C4-2B (cell line): ENCODE measurements around the gene CPD.

ENCODE experiments used
- H3K27ac ChIP-seq: fragments of 450-650 bp; 2 replicates; pipeline ENCODE4 v1.5.1; 2017
- ZFX ChIP-seq: fragments of 450-650 bp; IDR thresholded peaks from 2 replicates; pipeline ENCODE4 v1.6.1; 2017
- TF ChIP-seq, protein P1 (sequence below): fragments of 450-650 bp; conservative IDR thresholded peaks from 2 replicates; pipeline ENCODE4 v1.5.1; 2017; ENCODE audit warnings: mild to moderate bottlenecking

The CPD gene

DNA sequence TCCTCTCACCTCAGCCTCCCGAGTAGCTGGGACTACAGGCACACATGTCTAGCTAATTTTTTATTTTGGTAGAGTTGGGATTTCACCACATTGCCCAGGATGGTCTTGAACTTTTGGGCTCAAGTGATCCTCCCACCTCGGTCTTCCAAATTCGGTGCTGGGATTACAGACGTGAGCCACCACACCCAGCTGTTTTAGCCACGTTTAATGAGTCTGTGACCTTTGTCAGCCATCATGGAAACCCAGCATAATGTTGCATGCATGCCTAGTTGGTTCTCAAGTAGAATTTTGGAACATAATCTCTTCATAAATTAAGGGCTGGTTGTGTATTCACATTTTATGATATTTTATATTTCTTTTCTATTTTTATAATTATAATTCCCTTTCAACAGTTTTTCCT, 140.4 kb downstream of the CPD start:
- TF ChIP-seq, protein P1, sequence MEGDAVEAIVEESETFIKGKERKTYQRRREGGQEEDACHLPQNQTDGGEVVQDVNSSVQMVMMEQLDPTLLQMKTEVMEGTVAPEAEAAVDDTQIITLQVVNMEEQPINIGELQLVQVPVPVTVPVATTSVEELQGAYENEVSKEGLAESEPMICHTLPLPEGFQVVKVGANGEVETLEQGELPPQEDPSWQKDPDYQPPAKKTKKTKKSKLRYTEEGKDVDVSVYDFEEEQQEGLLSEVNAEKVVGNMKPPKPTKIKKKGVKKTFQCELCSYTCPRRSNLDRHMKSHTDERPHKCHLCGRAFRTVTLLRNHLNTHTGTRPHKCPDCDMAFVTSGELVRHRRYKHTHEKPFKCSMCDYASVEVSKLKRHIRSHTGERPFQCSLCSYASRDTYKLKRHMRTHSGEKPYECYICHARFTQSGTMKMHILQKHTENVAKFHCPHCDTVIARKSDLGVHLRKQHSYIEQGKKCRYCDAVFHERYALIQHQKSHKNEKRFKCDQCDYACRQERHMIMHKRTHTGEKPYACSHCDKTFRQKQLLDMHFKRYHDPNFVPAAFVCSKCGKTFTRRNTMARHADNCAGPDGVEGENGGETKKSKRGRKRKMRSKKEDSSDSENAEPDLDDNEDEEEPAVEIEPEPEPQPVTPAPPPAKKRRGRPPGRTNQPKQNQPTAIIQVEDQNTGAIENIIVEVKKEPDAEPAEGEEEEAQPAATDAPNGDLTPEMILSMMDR: no peak
- no peak for TF ChIP-seq ZFX
- no peak overlapping the region for H3K27ac ChIP-seq
